ENCODE data around the gene SLC51A.

The SLC51A gene

DNA sequence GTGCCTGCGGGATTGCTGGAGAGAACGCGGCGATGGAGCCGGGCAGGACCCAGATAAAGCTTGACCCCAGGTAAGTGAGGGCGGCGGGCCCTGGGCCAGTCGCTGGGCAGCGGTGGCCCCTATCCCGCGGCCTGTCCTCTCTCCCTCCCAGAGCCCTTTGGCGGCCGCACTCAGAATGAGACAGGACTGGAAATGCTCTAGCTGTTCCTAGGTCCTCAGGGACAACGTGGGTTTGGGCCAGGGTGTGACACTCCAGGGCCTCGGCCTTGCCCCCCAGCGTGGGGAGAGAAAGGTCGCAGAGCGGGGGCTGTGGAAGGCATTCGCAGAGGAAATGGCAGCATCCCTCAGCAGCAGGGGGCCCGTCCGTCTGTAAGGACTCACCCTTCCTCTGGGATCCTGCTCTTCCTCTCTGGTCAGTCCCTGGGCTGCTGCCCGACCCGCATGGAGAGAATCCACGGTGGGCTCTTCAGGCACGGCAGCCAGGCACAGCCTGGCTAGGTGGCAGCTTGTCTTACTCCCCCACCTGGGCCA lies 412 bp downstream of the SLC51A start:
- no peak for DNase-seq (ENCODE audit: low read depth)

DNA sequence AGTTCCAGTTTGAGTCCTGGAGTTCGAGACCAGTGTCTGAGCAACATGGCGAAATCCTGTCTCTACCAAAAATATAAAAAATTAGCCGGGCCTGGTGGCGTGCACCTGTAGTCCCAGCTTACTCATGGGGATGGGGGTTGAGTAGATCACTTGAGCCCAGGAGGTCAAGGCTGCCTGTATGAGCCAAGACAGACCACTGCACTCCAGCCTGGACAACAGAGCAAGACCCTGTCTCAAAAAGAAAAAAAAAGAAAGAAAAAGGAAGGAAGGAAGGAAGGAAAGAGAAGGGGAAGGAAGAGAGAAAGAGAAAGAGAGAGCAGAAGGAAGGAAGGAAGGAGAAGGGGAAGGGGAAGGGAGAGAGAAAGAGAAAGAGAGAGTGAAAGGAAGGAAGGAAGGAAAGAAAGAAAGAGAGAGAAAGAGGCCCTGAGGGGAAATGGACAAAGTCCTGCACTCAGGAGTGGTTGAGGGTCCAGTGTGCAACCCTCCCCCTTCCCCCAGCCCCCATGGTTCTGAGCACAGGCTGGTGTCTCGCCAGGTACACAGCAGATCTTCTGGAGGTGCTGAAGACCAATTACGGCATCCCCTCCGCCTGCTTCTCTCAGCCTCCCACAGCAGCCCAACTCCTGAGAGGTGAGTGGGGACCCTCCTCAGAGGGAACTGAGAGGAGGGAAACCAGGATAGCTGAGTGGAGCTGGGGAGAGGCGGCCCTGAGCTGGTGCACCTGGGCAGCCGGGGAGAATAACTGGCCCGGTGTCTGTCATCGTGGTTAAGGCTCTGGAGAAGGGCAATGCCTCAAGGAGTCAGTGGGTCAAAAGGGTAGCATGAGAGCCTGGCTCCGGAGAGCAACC lies 1.2 kb downstream of the SLC51A start:
- DNase-seq (ENCODE audit: low read depth): no peak

DNA sequence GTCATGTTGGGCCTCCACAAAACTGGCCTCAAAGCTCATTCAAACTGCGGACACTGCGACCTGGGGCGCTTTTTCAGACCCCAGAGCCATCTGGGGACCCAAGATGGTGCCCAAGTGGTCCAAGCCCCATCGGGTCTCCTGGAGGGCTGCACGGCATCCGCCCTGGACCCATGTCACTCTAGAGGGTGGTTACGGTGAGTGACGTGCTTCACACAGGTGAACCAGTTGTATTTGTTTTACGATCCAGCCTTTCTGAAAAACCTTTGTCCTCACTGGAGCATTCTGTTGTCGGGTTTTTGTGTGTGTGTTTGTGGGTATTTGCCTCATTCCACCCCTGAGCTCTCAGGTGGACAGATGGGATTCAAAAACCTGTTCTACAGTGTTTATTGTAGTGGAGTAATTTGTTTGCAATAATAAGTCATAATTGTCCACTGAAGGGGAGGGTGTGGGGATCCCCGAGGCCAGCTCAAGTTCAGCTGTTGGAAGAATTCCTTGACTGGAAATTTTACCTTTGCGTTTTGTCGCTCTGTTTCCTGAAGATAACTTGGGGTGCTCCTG lies 1.9 kb downstream of the SLC51A start:
- DNase-seq (ENCODE audit: low read depth): no peak

DNA sequence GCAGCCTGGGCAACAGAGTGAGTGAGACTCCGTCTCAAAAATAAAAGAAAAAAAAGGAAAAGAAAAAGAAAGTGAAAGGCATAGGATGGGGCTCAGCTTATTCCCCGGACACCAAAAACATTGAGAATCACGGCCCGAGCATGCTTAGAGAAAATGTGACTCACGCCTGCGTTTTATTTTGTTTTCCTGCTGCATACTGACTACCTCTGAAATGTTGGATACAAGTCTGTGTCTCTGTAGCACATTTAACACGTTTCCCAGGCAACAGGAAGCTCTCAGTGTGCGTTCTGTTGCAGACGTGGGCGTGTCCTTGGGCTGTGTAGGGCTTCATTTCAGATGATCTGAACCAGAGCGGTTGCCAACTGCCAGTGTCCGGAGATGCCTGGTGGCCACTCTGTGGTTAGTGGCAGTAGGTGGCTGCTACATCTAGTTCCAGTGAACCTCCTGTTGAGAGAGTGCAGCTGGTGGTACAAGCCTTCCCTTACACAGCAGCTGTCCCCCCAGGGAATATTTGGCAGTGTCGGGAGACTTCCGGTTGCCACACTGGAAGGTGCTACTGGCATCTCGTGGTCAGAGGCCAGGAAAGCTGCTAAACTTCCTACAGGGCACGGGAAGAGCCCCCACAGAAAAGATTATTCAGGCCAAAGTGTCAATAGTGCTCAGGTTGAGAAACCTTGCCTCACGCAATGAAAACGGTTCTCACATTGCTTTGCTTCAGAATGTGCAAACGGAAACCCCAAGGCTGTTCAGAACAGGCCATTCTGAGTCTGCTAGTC lies 3.0 kb downstream of the SLC51A start:
- DNase-seq (ENCODE audit: low read depth): no peak

DNA sequence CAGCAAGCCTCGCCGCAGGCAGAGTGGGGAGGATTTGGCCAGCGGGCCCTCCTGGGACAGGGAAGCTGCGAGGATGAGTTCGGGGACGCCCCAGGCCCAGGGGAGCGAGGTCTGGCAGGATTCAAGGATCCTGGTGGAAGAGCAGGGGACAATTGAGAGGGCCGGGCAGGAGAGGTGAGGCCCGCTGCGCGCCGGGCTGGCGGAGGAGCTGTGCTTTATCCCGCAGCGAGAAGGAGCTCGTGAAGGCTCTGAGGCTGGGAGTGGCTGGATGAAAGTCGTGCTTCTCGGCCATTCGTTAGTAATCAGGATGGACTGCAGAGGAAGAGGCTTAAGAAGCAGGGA lies 3.6 kb downstream of the SLC51A start:
- DNase-seq (ENCODE audit: low read depth): no peak

DNA sequence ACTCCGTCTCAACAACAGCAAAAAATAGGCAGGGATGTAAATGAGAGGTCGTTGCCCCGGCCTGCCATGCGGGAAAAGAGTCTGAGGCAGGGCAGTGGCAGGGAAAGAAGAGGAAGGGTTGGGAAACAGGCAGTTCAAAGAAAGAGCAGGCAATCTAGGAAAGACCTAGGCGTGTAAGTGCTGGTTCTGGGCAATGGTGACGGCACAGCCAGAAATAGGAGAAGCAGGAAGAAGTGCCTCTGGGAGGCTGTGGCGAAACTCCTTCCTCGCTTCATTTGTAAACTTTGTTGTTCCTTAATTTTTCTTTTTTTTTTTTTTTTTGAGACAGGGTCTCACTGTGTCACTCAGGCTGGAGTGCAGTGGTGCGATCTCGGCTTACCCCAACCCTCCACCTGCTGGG lies 4.3 kb downstream of the SLC51A start:
- DNase-seq (ENCODE audit: low read depth): no peak

DNA sequence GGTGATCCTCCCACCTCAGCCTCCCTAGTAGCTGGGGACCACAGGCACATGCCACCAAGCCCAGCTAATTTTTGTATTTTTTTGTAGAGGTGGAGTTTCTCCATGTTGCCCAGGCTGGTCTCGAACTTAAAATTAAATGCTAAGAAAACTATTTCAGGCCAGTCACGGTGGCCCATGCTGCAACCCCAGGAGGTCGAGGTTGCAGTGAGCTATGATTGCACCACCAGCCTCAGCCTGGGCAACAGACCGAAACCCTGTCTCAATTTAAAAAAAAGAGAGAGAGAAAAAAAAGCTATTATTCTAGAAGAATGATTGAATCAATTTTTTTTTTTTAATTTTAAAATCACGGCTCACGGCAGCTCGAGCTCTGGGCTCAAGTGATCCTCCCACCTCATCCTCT lies 4.7 kb downstream of the SLC51A start:
- DNase-seq (ENCODE audit: low read depth): no peak

DNA sequence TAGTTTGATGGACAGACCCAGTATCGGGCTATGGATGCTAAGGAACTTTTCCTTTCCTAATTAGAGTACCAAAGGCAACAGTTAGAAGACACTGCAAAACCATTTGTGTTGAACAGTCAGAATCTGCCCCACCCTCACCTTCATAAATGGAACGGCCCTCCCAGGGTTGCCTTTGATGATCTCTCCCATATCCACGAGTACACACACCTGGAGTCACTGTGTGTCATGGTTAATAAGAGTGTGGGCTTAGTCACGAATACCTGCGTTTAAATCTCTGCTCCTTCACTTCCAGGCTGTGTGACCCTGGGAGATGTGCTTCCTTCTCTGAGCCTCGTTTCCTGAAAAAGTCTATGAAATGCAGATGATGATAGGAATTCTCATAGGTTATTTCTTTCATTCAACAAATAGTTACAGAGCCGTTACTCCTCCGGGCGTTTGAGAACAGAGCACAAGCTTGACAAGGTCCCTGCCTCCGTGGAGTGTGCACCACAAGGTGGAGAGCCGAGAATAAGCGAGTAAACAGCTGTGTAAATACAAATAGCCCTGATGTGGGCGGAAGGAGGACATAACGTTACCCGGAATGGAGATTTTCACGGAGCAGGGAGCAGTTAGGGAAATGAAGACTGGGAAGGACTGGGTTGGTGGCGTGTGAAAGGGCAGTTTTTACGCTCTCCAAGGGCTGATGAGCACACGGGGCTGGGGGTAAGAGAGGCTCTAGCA lies 6.7 kb downstream of the SLC51A start:
- DNase-seq (ENCODE audit: low read depth): no peak

DNA sequence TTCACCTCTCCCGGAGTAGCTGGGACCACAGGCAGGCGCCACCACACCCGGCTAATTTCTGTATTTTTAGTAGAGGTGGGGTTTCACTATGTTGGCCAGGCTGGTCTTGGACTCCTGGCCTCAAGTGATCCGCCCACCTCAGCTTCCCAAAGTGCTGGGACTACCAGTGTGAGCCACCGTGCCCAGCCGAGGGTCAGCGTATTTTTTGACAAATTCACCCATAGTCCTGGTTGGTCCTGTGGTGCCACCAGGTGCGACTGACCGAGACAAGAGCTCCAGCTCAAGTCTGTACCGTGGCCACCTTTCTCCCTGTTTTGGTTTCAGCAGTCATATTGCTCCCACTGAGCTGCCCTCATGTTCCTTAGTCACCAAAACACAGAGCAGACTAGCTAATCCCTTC lies 8.8 kb downstream of the SLC51A start:
- no peak for DNase-seq (ENCODE audit: low read depth)

DNA sequence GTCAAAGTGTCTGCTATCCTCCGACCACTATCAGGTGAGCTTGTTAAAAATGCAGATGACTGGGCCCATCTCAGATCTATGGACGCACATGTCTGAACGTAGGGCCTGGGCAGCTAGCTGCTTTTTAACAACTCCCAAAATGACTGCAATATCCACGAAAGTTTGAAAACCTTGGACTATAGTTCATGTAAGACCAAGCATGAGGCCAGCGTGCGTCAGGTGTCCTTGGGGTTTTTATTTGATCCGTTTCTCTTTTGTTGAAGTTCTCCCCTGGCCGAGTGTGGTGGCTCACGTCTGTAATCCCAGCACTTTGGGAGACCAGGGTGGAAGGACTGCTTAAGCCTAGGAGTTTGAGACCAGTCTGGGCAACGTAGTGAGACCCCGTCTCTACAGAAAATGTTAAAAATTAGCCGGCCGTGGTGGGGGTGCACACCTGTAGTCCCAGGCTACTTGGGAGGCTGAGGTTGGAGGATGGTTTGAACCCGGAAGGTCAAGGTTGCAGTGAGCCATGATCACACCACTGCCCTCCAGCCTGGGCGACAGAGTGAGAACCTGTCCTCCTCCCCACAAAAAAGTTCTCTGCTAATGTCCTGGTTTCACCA lies 9.5 kb downstream of the SLC51A start:
- DNase-seq (ENCODE audit: low read depth): no peak

DNA sequence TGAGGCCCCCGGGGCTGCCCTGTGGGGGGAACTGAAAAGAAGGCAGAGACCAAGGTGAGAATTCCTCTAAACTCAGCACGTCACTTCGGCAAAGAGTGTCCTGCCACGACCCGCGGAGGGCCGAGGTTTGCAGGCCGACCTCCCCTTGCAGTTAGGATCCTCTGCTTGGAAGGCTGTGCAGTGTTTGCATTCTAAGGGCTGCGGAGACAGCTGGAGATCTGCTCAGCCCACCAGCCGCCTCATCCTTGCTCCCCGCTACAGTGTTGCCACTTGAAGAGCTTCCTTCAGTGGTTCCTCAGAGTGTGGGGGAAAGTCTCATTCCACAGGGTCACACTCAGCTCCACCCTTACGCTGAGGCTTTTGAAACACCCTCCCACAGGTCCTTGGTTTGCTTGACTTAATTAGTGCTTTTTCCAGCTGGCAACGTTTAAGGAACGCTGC lies 10.8 kb downstream of the SLC51A start:
- no peak for DNase-seq (ENCODE audit: low read depth)

DNA sequence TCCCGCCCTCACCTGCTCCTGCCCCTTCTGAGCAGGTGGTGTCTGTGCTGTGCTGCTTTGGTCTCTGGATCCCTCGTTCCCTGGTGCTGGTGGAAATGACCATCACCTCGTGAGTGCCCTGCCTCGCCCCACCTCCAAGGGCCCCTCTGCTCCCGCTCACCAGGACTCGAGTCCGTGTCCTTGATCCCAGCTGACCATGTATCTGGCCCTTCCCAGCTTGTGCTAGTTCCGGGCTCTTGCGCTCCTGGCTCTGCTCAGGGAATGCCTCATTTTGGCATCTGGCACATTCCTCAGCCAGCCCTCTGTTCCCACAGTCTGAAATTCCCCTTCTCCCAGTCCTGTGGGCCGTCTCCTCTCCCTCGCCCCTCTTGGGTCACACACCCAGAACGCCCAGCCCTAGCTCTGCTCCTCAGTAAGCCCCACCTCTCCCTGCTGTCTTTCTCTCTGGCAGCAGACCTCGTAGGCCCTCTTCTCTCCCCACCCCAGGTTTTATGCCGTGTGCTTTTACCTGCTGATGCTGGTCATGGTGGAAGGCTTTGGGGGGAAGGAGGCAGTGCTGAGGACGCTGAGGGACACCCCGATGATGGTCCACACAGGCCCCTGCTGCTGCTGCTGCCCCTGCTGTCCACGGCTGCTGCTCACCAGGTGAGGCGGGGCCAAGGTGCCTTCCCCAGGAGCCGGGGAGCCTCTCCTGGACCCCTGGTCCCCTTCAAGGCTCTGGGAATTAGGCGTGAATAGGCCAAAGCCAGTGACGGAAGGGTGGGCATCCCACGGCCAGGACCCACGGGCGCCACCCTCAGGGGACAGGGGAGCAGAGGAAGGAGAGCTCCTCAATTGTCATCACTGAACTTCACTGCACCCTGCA lies 11.5 kb downstream of the SLC51A start:
- DNase-seq (ENCODE audit: low read depth): no peak

DNA sequence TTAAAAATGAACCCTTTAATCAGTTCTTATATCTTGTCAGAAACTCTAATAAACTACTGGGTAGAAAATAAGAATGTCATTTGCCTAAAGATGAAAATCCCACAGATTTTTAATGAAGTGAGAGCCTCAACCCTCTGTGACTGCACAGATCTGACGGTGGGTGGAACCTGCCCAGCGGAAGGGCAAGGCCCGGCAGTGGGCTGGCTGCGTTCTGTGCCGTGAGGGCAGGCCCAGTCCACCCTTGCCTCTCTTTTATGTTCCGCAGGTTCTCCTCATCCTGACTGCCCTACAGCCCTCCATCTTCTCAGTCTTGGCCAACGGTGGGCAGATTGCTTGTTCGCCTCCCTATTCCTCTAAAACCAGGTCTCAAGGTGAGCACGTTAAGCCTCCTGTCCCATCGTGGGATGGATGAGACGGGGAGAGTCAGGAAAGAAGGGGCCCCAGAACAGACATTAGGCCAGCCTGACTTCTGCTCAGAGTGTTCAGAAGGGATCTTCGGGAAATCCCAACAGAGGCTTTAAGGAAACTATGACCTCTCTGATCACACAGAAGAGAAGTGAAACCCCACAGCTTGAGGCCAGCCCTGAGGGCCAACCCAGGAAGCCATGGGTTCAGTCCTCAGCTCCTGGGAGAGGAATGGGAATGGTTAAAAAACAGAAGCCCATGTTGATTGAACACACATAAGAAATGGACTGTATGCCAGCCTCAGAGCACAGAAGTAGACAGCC lies 16.0 kb downstream of the SLC51A start:
- DNase-seq (ENCODE audit: low read depth): no peak

DNA sequence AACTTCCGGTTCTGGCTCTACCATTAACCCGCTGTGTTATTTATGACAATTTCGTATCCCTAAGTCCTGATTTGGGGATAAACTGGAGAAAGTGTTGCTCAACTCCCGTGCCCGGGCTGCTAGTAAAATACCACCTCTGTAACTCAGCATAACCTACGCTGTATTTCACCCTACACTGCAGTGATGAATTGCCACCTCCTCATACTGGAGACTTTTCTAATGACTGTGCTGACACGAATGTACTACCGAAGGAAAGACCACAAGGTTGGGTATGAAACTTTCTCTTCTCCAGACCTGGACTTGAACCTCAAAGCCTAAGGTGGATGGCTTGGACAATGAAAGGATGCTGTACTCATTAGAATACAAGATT lies 16.5 kb downstream of the SLC51A start:
- DNase-seq (ENCODE audit: low read depth): no peak

DNA sequence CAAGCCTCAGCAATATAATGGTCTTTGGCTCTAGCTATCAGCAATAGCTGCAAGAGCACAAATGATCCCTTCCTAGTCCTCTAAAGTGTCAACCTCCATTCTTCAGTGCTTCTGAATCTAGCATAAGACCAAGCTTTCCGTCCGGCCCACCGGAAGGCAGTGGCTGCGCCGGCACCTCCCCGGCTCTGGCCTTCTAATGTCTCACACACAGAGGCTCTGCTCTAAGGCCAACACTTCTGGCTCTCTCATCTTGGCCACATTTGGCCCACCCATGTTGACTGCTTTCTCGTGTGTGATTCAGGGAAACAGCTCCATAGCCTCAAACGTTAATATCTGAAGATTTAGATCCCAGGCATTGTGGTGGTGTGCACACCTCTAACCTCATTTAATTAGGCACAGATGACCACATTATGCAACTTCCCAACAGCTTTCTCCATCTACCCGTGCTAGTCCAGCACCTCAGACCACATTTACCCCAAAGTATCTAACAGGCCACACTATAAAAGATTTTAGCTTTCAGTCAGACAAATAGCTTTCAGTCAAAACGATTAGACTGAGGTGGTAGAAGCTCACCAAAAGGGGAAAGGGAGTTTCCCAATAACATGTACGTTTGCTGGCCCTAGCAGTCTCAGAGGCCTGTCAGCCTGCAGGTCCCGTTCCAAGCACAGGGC lies 19.3 kb downstream of the SLC51A start:
- DNase-seq (ENCODE audit: low read depth): no peak

DNA sequence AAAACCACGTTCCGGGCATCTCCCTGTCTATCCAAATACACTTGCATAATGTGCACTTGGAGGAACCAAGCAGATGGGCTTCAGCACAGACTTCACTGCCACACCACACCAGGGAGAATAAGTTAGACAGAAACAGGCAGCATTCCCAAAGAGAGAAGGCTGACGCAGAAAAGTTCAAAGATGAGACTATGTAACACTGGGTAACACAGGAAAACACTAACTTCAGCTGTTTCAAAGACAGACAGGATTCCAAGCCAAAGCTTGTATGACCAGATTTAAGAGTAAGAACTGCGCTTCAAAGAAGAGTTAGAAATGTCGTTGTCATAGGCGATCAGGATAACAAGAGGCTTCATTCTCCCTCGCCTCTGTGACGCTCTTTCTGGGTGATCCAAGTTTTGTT lies 19.9 kb downstream of the SLC51A start:
- DNase-seq (ENCODE audit: low read depth): no peak

DNA sequence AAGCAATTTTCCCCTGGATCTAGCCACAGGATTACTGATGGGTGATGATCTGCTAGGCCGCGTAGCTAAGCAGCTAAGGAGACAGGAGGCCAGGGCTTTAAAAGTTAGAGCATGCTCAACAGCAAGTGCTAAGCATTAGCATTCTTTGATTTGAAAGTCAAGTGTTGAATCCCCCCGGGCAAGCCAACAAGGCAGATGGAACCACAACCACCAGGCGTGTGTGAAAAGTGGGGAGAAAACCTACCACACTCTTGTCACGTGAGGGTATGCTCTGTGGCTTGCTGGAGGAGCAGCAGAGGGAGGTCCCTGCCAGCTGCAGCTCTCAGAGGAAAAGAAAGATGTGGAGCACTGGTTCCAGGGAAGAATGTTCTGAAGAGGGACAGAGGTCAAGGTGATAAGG lies 20.9 kb downstream of the SLC51A start:
- no peak for DNase-seq (ENCODE audit: low read depth)

DNA sequence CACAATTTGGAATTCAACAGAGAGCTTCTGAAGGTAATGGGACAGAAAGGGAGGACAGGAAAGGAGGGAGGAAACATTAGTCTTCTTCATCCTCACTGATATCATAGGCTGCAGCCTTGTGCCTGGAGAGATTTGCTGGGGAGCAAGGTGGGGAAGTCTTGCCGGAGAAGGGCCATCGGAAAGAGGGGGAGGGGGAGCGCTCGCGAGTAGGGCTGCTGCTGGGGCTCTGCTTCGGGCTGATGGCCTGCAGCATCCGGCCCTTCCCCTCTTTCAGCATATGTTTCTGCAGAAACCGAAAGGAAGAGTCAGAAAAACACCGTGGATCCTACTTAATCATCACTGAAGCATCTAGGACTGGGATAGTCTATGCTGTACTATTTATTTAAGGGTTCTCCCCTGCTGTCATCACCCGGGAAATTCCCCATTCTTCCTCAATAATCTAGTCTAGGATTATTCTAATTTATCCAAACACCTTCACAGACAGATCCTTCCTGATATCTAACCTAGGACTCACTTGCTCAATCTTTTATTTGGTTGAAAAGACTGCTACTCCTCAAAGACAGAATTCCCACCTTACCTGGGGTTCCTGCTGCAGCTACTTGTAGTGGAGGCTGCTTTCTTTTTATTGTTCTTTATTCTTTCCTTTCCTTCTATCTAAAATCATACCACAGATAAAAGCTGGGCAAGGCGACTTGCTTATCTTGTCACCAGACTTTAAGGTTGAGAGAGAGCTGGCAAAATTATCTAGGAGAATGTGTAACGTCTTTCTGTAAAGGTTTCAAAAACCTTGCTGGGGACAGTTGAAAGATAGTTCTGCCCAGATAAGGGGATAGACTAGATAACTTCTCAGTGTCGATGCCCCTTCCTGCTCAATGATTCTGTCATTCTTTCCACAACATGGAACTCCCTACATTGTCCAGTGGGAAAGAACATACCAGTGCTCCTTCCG lies 22.6 kb downstream of the SLC51A start:
- no peak for DNase-seq (ENCODE audit: low read depth)

DNA sequence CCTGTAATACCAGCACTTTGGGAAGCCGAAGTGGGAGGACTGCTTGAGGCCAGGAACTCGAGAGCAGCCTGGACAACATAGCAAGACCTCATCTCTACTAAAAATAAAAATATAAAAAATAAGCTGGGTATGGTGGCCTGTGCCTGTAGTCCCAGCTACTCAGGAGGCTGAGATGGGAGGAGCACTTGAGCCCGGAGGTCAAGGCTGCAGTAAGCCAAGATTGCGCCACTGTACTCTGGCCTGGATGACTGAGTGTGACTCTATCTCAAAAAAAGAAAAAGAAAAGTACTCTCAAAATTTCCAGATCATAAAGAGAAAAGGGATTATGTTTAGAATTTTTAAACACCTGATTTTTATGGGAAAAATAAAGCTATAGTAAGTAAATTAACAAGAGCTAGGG lies 24.1 kb downstream of the SLC51A start:
- no peak for DNase-seq (ENCODE audit: low read depth)
